SW 1271 (cell line): Measurements from ENCODE around the gene RAB28.

ENCODE experiments used
- DNase-seq, 2 experiments: peaks; one replicate each; lab custom pipeline; 2025; lab: John Stamatoyannopoulos, UW

Gene RAB28

DNA sequence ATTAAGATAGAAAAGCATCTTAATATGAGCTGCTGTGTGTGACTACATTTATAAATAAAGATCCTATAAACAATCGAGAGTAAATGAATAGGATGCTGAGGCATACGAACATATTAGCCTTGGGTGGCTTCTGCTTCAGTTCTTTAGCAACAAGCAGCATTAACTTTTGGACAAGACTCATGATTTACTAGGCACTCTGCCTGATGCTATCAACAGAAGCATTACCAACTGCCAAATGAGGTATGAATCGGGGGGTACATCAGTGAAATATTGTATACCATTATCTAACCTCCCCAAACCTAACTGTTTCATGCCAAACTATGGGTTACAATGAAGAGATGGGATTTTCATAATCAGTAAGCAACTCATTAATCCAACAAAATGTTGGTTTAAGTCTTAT is 113.1 kb downstream of the RAB28 start:
- DNase-seq = no peak

GRCh38 chr4:13368217-13368616 is 115.9 kb downstream of the RAB28 start:
- DNase-seq = no peak

GRCh38 chr4:13367691-13368090 is 116.4 kb downstream of the RAB28 start:
- no peak for DNase-seq

GRCh38 chr4:13367244-13367643 is 116.9 kb downstream of the RAB28 start:
- no peak for DNase-seq

DNA sequence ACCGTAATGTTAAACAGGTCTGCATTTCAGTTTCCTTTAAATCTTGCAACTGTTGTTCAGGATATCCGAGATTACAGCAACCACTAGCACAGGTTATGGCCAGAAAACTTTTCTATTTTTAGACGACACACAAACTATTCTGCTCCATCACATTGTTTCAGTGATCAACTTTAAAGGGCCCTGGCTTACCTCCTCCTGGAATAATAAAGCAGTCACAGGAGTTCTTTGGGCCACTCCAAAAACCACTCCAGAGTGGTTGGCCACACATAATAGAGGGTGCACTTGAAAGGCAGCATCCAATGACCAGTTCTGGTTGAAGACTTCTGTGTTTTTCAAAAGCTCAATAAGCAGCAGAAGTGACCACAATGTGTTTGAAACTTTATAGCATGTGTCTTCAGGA is 118.9 kb downstream of the RAB28 start:
- no peak for DNase-seq

DNA sequence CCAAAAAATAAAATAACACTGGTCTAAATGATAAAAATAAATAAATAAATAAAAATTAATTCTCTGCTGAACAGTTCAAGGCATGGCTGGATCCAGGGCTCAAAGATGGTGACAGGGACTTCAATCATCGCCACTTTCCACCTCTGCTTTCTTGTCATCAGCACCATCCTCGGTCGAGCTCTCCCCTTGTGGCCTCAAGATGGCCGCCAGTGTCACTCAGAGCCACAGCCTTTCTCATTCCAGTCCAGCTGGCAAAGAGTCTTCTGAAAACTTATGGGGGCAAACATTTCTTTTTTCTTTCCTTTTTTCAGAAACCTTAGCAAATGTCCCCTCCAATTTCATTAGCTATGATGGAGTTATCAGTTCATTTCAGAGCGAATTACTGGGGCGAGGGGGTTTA is 119.5 kb downstream of the RAB28 start:
- DNase-seq = no peak

DNA sequence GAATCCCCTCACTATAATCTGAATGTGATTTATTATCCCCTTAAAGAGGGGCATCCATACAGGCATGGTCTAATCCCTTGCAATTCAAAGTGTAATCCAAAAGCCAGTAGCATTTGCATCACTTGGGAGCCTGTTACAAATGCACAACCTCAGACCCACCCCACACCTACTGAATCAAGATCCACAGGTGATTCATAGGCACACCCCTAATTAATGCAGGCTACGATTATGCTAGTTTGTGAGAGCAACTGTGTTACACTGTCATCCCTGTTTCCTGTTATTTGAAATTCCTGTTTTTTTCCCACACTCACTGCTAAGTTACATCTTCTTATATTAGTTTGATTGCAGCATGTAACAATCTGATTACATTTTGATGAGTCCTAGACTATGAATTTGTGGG is 120.0 kb downstream of the RAB28 start:
- no peak for DNase-seq

DNA sequence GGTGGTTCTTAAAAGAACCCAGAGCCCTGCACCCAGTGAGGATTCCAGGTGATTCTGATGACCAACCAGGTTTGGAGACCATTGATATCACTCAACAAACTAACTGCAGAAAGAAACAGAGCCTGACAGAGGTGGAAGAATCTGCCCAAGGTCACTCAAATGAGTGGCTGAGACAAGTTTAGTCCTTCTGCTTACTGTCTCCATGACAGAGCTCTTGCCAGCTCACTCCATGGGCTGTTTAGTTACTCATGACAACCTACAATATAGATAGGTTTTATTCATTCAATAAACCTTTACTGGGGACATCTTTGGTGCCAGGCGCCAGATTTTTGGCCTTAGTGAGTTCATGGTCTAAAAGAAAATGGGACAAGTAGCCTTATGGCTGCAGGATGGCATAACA is 124.3 kb downstream of the RAB28 start:
- no peak for DNase-seq

GRCh38 chr4:13355111-13355880 is 128.8 kb downstream of the RAB28 start:
- DNase-seq = no peak

- DNase-seq = no peak
Measured at GRCh38 chr4:13349096-13349495, 135.0 kb downstream of the RAB28 start.

DNA sequence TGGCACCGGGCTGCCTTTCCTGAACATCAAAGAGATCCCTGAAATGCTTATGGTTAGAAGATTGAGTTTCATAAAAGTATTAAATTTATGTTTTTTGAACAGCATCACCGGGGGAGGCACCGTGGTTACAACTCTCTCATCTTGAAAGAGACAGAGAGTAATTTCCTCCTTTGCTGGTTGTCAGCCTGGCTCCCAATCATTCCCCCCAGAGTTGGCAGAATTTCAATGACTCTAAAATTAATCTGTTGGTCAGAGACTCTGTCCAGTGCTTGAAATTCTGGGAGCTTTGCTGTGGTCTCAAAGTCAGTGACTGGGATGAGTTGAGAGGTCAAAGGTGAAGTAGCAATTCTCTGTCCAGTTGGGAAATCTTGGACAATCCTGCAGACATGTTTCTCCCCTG is 135.9 kb downstream of the RAB28 start:
- DNase-seq = no peak

- no peak for DNase-seq
Measured at GRCh38 chr4:13347517-13348125, 136.5 kb downstream of the RAB28 start.

GRCh38 chr4:13344216-13344615 is 139.9 kb downstream of the RAB28 start:
- no peak for DNase-seq

- DNase-seq = no peak
Measured at GRCh38 chr4:13340672-13341071, 143.5 kb downstream of the RAB28 start.

GRCh38 chr4:13331827-13332226 is 152.3 kb downstream of the RAB28 start:
- DNase-seq = no peak

- DNase-seq = no peak
Measured at GRCh38 chr4:13329963-13330362, 154.2 kb downstream of the RAB28 start.

- no peak for DNase-seq
Measured at GRCh38 chr4:13329340-13329850, 154.7 kb downstream of the RAB28 start.

DNA sequence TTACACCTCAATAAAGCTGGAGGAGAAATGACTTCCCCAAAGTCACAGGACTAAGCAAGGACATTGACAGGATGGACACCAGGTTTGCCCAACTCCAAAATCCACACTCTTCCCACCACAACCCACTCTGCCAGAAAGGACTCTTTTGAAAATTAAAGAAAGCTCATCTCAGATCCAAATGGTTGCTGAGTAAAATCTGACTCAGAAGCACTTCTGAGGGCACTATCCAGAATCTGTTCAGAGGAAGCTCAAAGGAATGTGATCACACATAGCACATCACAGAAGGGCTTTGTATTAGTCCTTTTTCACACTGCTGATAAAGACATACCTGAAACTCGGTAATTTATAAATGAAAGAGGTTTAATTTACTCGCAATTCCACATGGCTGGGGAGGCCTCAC is 155.5 kb downstream of the RAB28 start:
- no peak for DNase-seq

- no peak for DNase-seq
Measured at GRCh38 chr4:13327991-13328390, 156.1 kb downstream of the RAB28 start.

GRCh38 chr4:13325744-13326143 is 158.4 kb downstream of the RAB28 start:
- no peak for DNase-seq

GRCh38 chr4:13323921-13324320 is 160.2 kb downstream of the RAB28 start:
- DNase-seq = no peak

GRCh38 chr4:13322681-13323101 is 161.4 kb downstream of the RAB28 start:
- no peak for DNase-seq
